ENCODE data around the gene KRTAP5-1. TPM values are rescaled to one million over a fixed set of nuclear protein-coding genes. Genes with fewer than 3 reads are reported as not detected.

Gene KRTAP5-1
- total RNA-seq, 1 donor from 2014 or later, result not detected

DNA sequence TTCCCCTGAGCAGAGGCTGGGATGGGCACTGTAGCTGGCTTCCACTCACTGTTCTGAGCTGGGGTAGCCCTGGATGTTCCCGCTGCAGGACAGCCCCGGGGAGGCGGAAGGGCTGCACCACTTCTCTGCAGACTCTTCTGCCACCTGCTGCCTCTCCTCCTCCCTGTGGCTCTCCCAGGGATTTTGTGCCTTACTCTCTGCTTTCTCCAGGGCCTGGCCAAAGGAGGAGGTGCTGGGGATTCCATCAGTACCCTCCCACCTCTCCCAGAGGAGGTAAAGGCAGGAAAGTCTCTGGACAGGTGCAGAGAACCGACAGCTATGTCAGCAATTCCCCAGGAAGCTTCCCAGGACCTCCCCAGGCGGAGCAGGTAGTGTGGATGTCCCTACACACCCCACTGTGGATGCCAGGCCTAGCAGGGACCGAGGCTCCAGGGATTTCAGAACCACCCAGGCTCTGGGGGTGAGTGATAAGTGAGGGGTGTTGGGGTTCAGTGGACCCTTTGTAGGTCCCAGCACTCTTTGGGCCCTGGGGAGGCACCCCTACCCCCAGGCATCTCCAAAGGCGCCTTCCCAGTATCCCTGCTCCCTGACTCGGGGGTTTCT is 24.3 kb downstream of the KRTAP5-1 start:
- no peak for DNase-seq (ENCODE audit: low read depth)

- no peak for DNase-seq (ENCODE audit: low read depth)
Measured at GRCh38 chr11:1560002-1560648, 25.0 kb downstream of the KRTAP5-1 start.

- peak; percentile 89 for DNase-seq (ENCODE audit: low read depth)
Measured at GRCh38 chr11:1559111-1559951, 25.8 kb downstream of the KRTAP5-1 start.

DNA sequence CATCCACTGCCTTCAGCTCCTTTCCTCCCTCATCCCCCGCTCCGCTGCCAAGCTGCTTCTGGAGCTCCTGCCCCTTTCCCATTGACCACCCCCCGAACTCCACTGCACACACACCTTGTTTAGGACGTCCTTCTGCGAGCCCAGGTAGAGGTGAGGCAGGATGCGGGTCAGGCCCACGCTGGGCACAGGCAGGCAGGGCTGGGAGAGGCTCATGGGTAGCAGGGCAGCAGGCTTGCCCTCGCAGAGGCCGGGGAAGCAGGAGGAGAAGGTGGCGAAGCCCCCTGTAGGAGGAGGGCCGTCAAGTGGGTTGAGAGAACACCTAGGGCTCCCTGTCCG is 26.3 kb downstream of the KRTAP5-1 start:
- DNase-seq (ENCODE audit: low read depth), result no peak

- peak; percentile 74 for DNase-seq (ENCODE audit: low read depth)
Measured at GRCh38 chr11:1557904-1558774, 26.9 kb downstream of the KRTAP5-1 start.

DNA sequence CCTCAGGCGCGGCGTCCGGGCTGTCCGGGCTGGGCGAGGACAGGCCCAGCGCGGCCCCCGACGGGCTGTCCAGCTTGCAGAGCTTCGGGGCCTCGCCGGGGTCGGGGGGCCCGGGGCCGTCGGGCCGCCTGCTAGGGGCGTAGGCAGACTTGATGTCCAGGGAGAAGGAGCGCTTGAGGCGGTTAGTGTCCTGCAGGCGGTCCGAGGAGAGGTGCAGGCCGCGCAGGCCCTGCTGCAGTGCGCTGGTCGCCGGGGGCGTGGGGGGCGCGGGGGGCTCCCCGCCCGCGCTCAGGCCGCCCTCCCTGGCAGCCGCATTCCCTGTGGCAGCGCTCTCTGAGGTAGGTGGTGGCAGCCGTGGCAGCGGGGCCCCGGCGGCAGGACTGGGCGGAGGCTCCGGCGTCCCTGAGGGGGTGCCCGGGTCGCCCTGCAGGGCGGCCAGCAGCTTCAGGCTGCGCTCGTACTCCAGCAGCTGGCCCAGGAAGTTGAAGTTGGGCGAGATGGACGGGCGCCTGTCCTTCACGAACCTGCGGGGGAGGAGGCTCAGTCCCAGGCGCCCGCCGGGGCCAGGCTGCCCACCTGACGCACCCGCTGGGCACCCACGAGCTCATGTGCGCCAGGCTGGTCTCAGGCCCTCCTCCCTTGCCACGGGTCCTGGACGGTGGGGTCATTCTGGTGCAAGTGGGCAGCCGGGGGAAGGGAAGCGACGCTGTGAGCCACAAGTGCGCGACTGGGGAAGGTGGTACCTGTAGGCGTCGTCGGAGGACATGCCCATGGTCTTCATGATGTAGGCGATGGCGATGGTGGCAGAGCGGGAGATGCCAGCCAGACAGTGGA is 27.8 kb downstream of the KRTAP5-1 start:
- DNase-seq (ENCODE audit: low read depth), result no peak

DNA sequence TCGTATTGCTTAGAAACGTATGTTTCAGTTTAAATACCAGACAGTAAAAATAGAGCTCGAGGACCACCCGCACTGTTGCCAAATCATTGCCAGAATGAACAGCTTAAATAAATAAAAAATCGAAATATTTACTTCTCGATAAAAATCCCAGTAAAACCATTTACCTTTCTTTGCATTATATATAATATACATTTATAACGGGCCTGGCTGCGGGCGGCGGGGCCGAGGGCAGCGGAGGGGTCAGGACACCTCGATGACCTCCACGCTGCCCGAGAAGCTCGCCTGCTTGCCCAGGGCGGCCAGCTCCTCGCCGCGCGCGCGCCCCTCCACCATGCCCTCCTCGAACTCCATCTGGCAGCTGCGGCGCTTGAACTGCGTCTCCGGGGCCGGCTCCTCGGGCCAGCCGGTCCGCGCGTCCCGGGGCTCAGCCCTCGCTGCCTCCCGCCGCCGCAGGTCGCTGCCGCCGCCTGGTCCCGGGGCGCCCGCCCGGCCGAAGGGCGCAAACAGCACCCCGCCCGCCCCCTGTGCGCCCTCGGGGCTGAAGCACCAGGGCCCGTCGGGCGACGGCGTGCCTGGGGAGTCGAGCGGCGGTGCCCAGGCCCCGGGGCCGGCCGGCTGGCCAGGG is 28.7 kb downstream of the KRTAP5-1 start:
- no peak for DNase-seq (ENCODE audit: low read depth)

GRCh38 chr11:1555713-1556153 is 29.4 kb downstream of the KRTAP5-1 start:
- no peak for DNase-seq (ENCODE audit: low read depth)

DNA sequence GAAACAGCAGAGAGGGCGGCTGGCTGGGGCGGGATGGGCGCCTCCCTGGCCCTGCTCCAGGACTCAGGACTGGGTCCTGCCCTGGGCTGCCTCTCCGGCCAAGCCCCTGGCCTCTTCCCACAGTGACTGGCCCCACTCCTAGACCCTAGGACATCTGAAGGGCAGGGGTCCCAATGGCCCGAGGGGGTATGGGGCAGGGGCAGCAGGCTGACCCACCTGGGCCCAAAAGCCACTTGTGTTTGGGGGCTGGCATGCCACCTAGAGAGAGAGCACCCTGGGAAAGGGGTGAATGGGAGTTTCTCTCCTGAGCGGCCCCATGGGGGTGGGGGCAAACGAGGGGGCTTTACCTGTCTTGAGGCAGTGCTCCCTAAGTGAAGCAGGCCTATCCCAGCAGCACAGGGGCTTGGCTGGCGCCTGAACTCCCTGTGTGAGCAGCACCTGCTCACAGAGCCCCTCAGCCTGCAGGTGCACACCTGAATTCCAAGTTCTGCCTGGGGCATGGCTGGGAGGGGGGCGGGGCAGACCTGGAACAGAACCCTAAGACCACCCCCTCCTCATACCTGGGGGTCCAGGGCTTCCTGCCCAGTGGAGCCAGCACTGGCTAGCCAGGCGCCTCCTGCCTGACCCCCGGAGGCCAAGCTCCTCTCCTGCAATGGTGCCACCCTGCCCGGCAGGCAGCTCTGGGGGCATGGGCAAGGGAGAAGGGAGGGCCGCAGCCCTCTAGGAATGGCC is 29.9 kb downstream of the KRTAP5-1 start:
- no peak for DNase-seq (ENCODE audit: low read depth)

- no peak for DNase-seq (ENCODE audit: low read depth)
Measured at GRCh38 chr11:1553808-1554594, 31.1 kb downstream of the KRTAP5-1 start.

GRCh38 chr11:1549338-1550330 is 35.4 kb downstream of the KRTAP5-1 start:
- no peak for DNase-seq (ENCODE audit: low read depth)

- DNase-seq (ENCODE audit: low read depth), result peak; percentile 78
Measured at GRCh38 chr11:1548221-1549070, 36.6 kb downstream of the KRTAP5-1 start.

- peak; percentile 64 for DNase-seq (ENCODE audit: low read depth)
Measured at GRCh38 chr11:1547467-1548098, 37.5 kb downstream of the KRTAP5-1 start.

GRCh38 chr11:1546536-1547466 is 38.3 kb downstream of the KRTAP5-1 start:
- peak; percentile 47 for DNase-seq (ENCODE audit: low read depth)
